IMR-90 (cell line): ENCODE measurements around the gene R3HDML. TPM values are rescaled to one million over a fixed set of nuclear protein-coding genes. Genes with fewer than 3 reads are reported as not detected.

Experiments used
- ATAC-seq: fragments of 200-7000 bp; cut with Tn5 transposase; 2 replicates; pipeline ENCODE4 v1.9.1; 2020; ENCODE audit warnings: low read depth, mild to moderate bottlenecking, moderate library complexity
- BruUV-seq: library from RNA; stranded (reverse); fragments of 400-500 nt; replicated peaks from 2 replicates; lab custom pipeline; 2021; lab: Mats Ljungman, UMichigan
- CTCF ChIA-PET: fragments of 300-600 bp; formaldehyde crosslinking; extraction: SDS; loops from one replicate; lab custom pipeline; 2021; ENCODE audit warnings: antibody characterized with exemption; lab: Yijun Ruan, JAX
- POLR2A ChIA-PET: fragments of 300-600 bp; sonication (Branson Sonifier 250); formaldehyde crosslinking; loops from one replicate; lab custom pipeline; 2022; ENCODE audit warnings: antibody characterized with exemption; ENCODE audit not compliant: unreplicated experiment; lab: Charles Lee
- DNase-seq: peaks from one replicate; pipeline ENCODE4 v3.0.0; 2013
- H2AFZ ChIP-seq: replicated peaks from 2 replicates; pipeline ENCODE3; 2013; ENCODE audit warnings: low read length, mild to moderate bottlenecking; ENCODE audit not compliant: poor library complexity
- H2AK5ac ChIP-seq: 2 replicates; pipeline ENCODE4 v1.6.1; 2013; ENCODE audit warnings: low read depth, low read length, inconsistent platforms
- H2AK9ac ChIP-seq: replicated peaks from 2 replicates; pipeline ENCODE3; 2013; ENCODE audit warnings: mild to moderate bottlenecking, low read depth, low read length, moderate library complexity; ENCODE audit not compliant: poor library complexity
- H2BK120ac ChIP-seq: 2 replicates; pipeline ENCODE4 v1.6.1; 2013; ENCODE audit warnings: low read depth, low read length, inconsistent platforms
- H2BK15ac ChIP-seq: 3 replicates; pipeline ENCODE4 v1.6.1; 2013; ENCODE audit warnings: low read depth, low read length, inconsistent platforms
- H2BK20ac ChIP-seq: 2 replicates; pipeline ENCODE4 v1.6.1; 2013; ENCODE audit warnings: low read depth, mild to moderate bottlenecking, inconsistent platforms, low read length, moderate library complexity
- H2BK5ac ChIP-seq: 2 replicates; pipeline ENCODE4 v1.6.1; 2013; ENCODE audit warnings: mild to moderate bottlenecking, low read depth, low read length, inconsistent platforms; ENCODE audit not compliant: poor library complexity, severe bottlenecking
- H3K14ac ChIP-seq: replicated peaks from 2 replicates; pipeline ENCODE4 v1.6.1; 2013; ENCODE audit warnings: low read depth, low read length, inconsistent platforms
- H3K18ac ChIP-seq: 2 replicates; pipeline ENCODE4 v1.6.1; 2013; ENCODE audit warnings: low read depth, low read length, control low read depth
- H3K23ac ChIP-seq: 2 replicates; pipeline ENCODE4 v1.6.1; 2013; ENCODE audit warnings: low read depth, low read length, inconsistent platforms
- H3K27ac ChIP-seq: 2 replicates; pipeline ENCODE4 v1.5.1; 2013; ENCODE audit warnings: mild to moderate bottlenecking, control low read depth, low read length; ENCODE audit not compliant: insufficient read depth
- H3K27me3 ChIP-seq: 2 replicates; pipeline ENCODE4 v1.6.1; 2013; ENCODE audit warnings: low read length; ENCODE audit not compliant: control insufficient read depth, insufficient read depth
- H3K36me3 ChIP-seq: 2 replicates; pipeline ENCODE4 v1.6.1; 2013; ENCODE audit warnings: low read length, mixed read lengths; ENCODE audit not compliant: control insufficient read depth, insufficient read depth
- H3K4ac ChIP-seq: 2 replicates; pipeline ENCODE4 v1.6.1; 2013; ENCODE audit warnings: low read depth, low read length, inconsistent platforms
- H3K4me1 ChIP-seq: 2 replicates; pipeline ENCODE4 v1.6.1; 2013; ENCODE audit warnings: low read length, mixed read lengths; ENCODE audit not compliant: control insufficient read depth, insufficient read depth
- H3K4me2 ChIP-seq: 2 replicates; pipeline ENCODE4 v1.6.1; 2013; ENCODE audit warnings: low read depth, mild to moderate bottlenecking, control low read depth, low read length, moderate library complexity
- H3K4me3 ChIP-seq: 2 replicates; pipeline ENCODE4 v1.5.1; 2013; ENCODE audit warnings: low read depth, mild to moderate bottlenecking, control low read depth, low read length, moderate library complexity; ENCODE audit not compliant: insufficient read depth
- H3K56ac ChIP-seq: 2 replicates; pipeline ENCODE4 v1.6.1; 2013; ENCODE audit warnings: low read length, inconsistent platforms; ENCODE audit not compliant: insufficient read depth; ENCODE audit errors: extremely low read depth
- H3K79me1 ChIP-seq, 2 experiments: 2 replicates each; pipeline ENCODE4 v1.6.1; 2013; ENCODE audit warnings: low read length in 2 of 2, inconsistent platforms in 1 of 2, low read depth in 1 of 2
- H3K9ac ChIP-seq: 2 replicates; pipeline ENCODE4 v1.6.1; 2013; ENCODE audit warnings: low read depth, low read length, control low read depth
- H3K9me1 ChIP-seq: 2 replicates; pipeline ENCODE4 v1.6.1; 2013; ENCODE audit warnings: low read length, inconsistent platforms; ENCODE audit not compliant: insufficient read depth
- H3K9me3 ChIP-seq: 2 replicates; pipeline ENCODE4 v1.6.1; 2013; ENCODE audit warnings: low read length; ENCODE audit not compliant: control insufficient read depth, insufficient read depth
- H4K20me1 ChIP-seq: 2 replicates; pipeline ENCODE4 v1.6.1; 2013; ENCODE audit warnings: low read length, inconsistent platforms; ENCODE audit not compliant: insufficient read depth
- H4K5ac ChIP-seq: 2 replicates; pipeline ENCODE4 v1.6.1; 2013; ENCODE audit warnings: mild to moderate bottlenecking, low read depth, low read length, control low read depth
- H4K8ac ChIP-seq, 2 experiments: 2 replicates each; pipeline ENCODE4 v1.6.1; 2013; ENCODE audit warnings: low read depth in 2 of 2, low read length in 2 of 2, control low read depth in 1 of 2, inconsistent platforms in 1 of 2
- H4K91ac ChIP-seq: 2 replicates; pipeline ENCODE4 v1.6.1; 2013; ENCODE audit warnings: low read depth, low read length, inconsistent platforms; ENCODE audit not compliant: insufficient read depth
- BHLHE40 ChIP-seq: fragments of 150-350 bp; IDR thresholded peaks from 2 replicates; pipeline ENCODE4 v1.6.1; 2016; ENCODE audit warnings: mild to moderate bottlenecking, low read depth, low read length
- CEBPB ChIP-seq: IDR thresholded peaks from 2 replicates; pipeline ENCODE4 v1.6.1; 2012; ENCODE audit warnings: low read depth, low read length, improper control_type of control experiment
- CHD1 ChIP-seq: IDR thresholded peaks from 2 replicates; pipeline ENCODE4 v1.6.1; 2012; ENCODE audit warnings: low read depth, low read length, improper control_type of control experiment
- MAFK ChIP-seq: IDR thresholded peaks from 2 replicates; pipeline ENCODE4 v1.6.1; 2012; ENCODE audit warnings: low read depth, low read length, improper control_type of control experiment
- MAZ ChIP-seq: IDR thresholded peaks from 2 replicates; pipeline ENCODE4 v1.6.1; 2012; ENCODE audit warnings: low read depth, mild to moderate bottlenecking, low read length, improper control_type of control experiment, moderate library complexity, borderline replicate concordance
- MXI1 ChIP-seq: IDR thresholded peaks from 2 replicates; pipeline ENCODE4 v1.6.1; 2012; ENCODE audit warnings: low read depth, mild to moderate bottlenecking, low read length, moderate library complexity, borderline replicate concordance
- NFE2L2 ChIP-seq: fragments of 150-350 bp; IDR thresholded peaks from 2 replicates; pipeline ENCODE4 v1.6.1; 2016; ENCODE audit warnings: low read depth, mild to moderate bottlenecking, low read length
- RAD21 ChIP-seq: IDR thresholded peaks from 2 replicates; pipeline ENCODE4 v1.6.1; 2012; ENCODE audit warnings: low read length, improper control_type of control experiment
- whole genome bisulfite sequencing, 2 experiments: methylation state at CpG; one replicate each; pipeline versions ENCODE4 v1.1.5 to v1.1.7; 2013; ENCODE audit warnings: missing lambda C conversion rate in 2 of 2; ENCODE audit not compliant: insufficient read length in 1 of 2; ENCODE audit errors: extremely low coverage in 2 of 2; 5-methylcytosine and 5-hydroxymethylcytosine counted together
- dilution Hi-C: fragments of 300-500 bp; cut with HindIII; formaldehyde crosslinking; loops from one replicate; pipeline ENCODE4 v1.14.3; 2018; ENCODE audit warnings: low sequenced_read_pairs; ENCODE audit not compliant: unreplicated experiment
- in situ Hi-C: fragments of 300-500 bp; cut with MboI; formaldehyde crosslinking; loops from 3 replicates; pipeline ENCODE4 v1.14.3; 2019; ENCODE audit warnings: low sequenced_read_pairs, inconsistent platforms, mixed read lengths
- intact Hi-C: fragments of 100-400 bp; cut with micrococcal nuclease; formaldehyde crosslinking; loops from 2 replicates; pipeline ENCODE4 v1.10.0; 2022
- polyA plus RNA-seq, 3 experiments: library from polyadenylated mRNA; depleted of rRNA; stranded (reverse); fragments of >200 nt; gene quantifications; 2 replicates each; pipeline ENCODE4 v1.2.3, GENCODE V29; 2012; ENCODE audit warnings: low replicate concordance in 1 of 3
- total RNA-seq: library from RNA; depleted of rRNA; stranded (reverse); fragments of >200 nt; gene quantifications from 2 replicates; pipeline ENCODE4 v1.2.3, GENCODE V29; 2012
- TF ChIP-seq, protein P1 (sequence below): fragments of 150-350 bp; IDR thresholded peaks from 2 replicates; pipeline ENCODE4 v1.6.1; 2017; ENCODE audit warnings: mild to moderate bottlenecking, antibody characterized with exemption, low read length, low read depth

The R3HDML gene
- total and polyA plus RNA-seq, 2 of the 4 experiments (the other 2 are of a cell fraction): not detected

GRCh38 chr20:44395461-44396340 is 58.9 kb downstream of the R3HDML start (continued):
- no peak for TF ChIP-seq NFE2L2

- H3K56ac ChIP-seq: no peak overlapping the region
- no peak overlapping the region for H2BK20ac ChIP-seq
- no TSS peak for BruUV-seq
- TF ChIP-seq, protein P1, sequence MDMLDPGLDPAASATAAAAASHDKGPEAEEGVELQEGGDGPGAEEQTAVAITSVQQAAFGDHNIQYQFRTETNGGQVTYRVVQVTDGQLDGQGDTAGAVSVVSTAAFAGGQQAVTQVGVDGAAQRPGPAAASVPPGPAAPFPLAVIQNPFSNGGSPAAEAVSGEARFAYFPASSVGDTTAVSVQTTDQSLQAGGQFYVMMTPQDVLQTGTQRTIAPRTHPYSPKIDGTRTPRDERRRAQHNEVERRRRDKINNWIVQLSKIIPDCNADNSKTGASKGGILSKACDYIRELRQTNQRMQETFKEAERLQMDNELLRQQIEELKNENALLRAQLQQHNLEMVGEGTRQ: no peak
- TF ChIP-seq MAZ: no peak
- TF ChIP-seq NFE2L2: no peak
- TF ChIP-seq BHLHE40: no peak
- TF ChIP-seq CHD1: no peak
- TF ChIP-seq MXI1: no peak
- TF ChIP-seq CEBPB: no peak
- TF ChIP-seq MAFK: no peak
- TF ChIP-seq RAD21: no peak
- H3K14ac ChIP-seq: no peak overlapping the region
- no peak overlapping the region for H3K23ac ChIP-seq
- peaks cover 51% of the 10 kb centered on the region for H3K27me3 ChIP-seq
- no peak overlapping the region for H2AK9ac ChIP-seq
- dilution Hi-C loops: loop anchor here (10.0 kb wide), 1 partner anchor 68 kb away; no protein-coding TSS in a partner anchor
- CTCF ChIA-PET: no interaction called here
- no peak overlapping the region for H2BK5ac ChIP-seq
- no peaks in the 10 kb centered on the region for H3K36me3 ChIP-seq
- in situ Hi-C loops: loop anchor here (25.0 kb wide), 1 partner anchor 466 kb away; no protein-coding TSS in a partner anchor
- no peak for DNase-seq
- H2AK5ac ChIP-seq: no peak overlapping the region
- no peak overlapping the region for H2BK15ac ChIP-seq
- no peak overlapping the region for H2BK120ac ChIP-seq
- H3K4me1 ChIP-seq: no peaks in the 10 kb centered on the region
- no CpG with 5 or more reads among the region's 8 CpGs for WGBS, 2 experiments
- H4K5ac ChIP-seq: no peak overlapping the region
- no peaks in the 10 kb centered on the region for H3K9me1 ChIP-seq
- H3K27ac ChIP-seq: no peak overlapping the region
- H2AFZ ChIP-seq: no peak overlapping the region
- H4K8ac ChIP-seq: no peak overlapping the region
- H3K9ac ChIP-seq: no peak overlapping the region
- POLR2A ChIA-PET: interaction anchor here (0.6 kb wide), 1 partner anchor 176 kb away, joined by 4 read pairs; no protein-coding TSS in a partner anchor
- H3K18ac ChIP-seq: no peak overlapping the region
- H3K4me3 ChIP-seq: no peak overlapping the region
- no peaks in the 10 kb centered on the region for H3K9me3 ChIP-seq
- no peak for ATAC-seq
- H3K4me2 ChIP-seq: no peak overlapping the region
- no peaks in the 10 kb centered on the region for H3K79me1 ChIP-seq
- H4K20me1 ChIP-seq: no peaks in the 10 kb centered on the region
- intact Hi-C loops: no loop called here
- H3K4ac ChIP-seq: no peak overlapping the region
- H4K91ac ChIP-seq: no peak overlapping the region
Measured at GRCh38 chr20:44396369-44397130, 59.7 kb downstream of the R3HDML start.
